KMS-11 (cell line): Measurements from ENCODE around the gene SEC24A.

Experiments
- H2AFZ ChIP-seq: fragments of 200-600 bp; sonication (generic); 2 replicates; pipeline ENCODE4 v1.6.1; 2016; ENCODE audit warnings: antibody characterized with exemption, mixed run types, low read depth
- H3K27ac ChIP-seq: fragments of 200-600 bp; sonication (generic); 2 replicates; pipeline ENCODE4 v1.6.1; 2016; ENCODE audit warnings: mild to moderate bottlenecking, mixed run types
- H3K27me3 ChIP-seq: fragments of 200-600 bp; sonication (generic); 2 replicates; pipeline ENCODE4 v1.6.1; 2017; ENCODE audit warnings: mild to moderate bottlenecking, low read depth, mixed run types, moderate library complexity; ENCODE audit not compliant: insufficient read depth
- H3K36me3 ChIP-seq: fragments of 200-600 bp; sonication (generic); 2 replicates; pipeline ENCODE4 v1.6.1; 2017; ENCODE audit warnings: mild to moderate bottlenecking, mixed run types; ENCODE audit not compliant: insufficient read depth
- H3K4me1 ChIP-seq: fragments of 200-600 bp; sonication (generic); 2 replicates; pipeline ENCODE4 v1.6.1; 2016; ENCODE audit warnings: mild to moderate bottlenecking, low read depth, mixed run types; ENCODE audit not compliant: poor library complexity, severe bottlenecking
- H3K4me2 ChIP-seq: fragments of 200-600 bp; sonication (generic); 2 replicates; pipeline ENCODE4 v1.7.0; 2016; ENCODE audit warnings: mild to moderate bottlenecking, mixed run types
- H3K4me3 ChIP-seq: fragments of 200-600 bp; sonication (generic); IDR thresholded peaks from 2 replicates; pipeline ENCODE4 v1.6.1; 2017; ENCODE audit warnings: low read depth, low read length, mixed read lengths; ENCODE audit not compliant: insufficient read depth
- H3K79me2 ChIP-seq: fragments of 200-600 bp; sonication (generic); 2 replicates; pipeline ENCODE4 v1.6.1; 2016; ENCODE audit warnings: low read depth, mixed run types; ENCODE audit not compliant: insufficient read depth
- H3K9ac ChIP-seq: fragments of 200-600 bp; sonication (generic); 2 replicates; pipeline ENCODE4 v1.6.1; 2016; ENCODE audit warnings: mild to moderate bottlenecking, mixed run types
- H4K20me1 ChIP-seq: fragments of 200-600 bp; sonication (generic); 2 replicates; pipeline ENCODE4 v1.6.1; 2016; ENCODE audit warnings: mild to moderate bottlenecking, mixed run types; ENCODE audit not compliant: insufficient read depth
- CTCF ChIP-seq: fragments of 200-600 bp; sonication (generic); conservative IDR thresholded peaks from 2 replicates; pipeline ENCODE4 v1.6.1; 2017; ENCODE audit warnings: low read depth, mild to moderate bottlenecking, antibody characterized with exemption, low read length, moderate library complexity, mixed read lengths

Gene SEC24A

GRCh38 chr5:134651531-134651930, 2.9 kb downstream of the SEC24A start:
- no peaks in the 10 kb centered on the region for H3K36me3 ChIP-seq
- H3K79me2 ChIP-seq, result peaks cover 79% of the 10 kb centered on the region
- no peak overlapping the region for H3K9ac ChIP-seq
- no peaks in the 10 kb centered on the region for H3K27me3 ChIP-seq
- no peaks in the 10 kb centered on the region for H4K20me1 ChIP-seq
- H3K4me1 ChIP-seq, result peaks cover 26% of the 10 kb centered on the region
- no peak overlapping the region for H3K4me3 ChIP-seq
- TF ChIP-seq CTCF, result no peak
- no peak overlapping the region for H3K27ac ChIP-seq
- H3K4me2 ChIP-seq, result no peak overlapping the region
- no peak overlapping the region for H2AFZ ChIP-seq

GRCh38 chr5:134656690-134657089, 8.1 kb downstream of the SEC24A start:
- H3K27ac ChIP-seq, result no peak overlapping the region
- no peak overlapping the region for H3K9ac ChIP-seq
- H3K79me2 ChIP-seq, result peaks cover 82% of the 10 kb centered on the region
- no peak for TF ChIP-seq CTCF
- H3K27me3 ChIP-seq, result no peaks in the 10 kb centered on the region
- no peak overlapping the region for H2AFZ ChIP-seq
- H4K20me1 ChIP-seq, result no peaks in the 10 kb centered on the region
- no peak overlapping the region for H3K4me2 ChIP-seq
- no peaks in the 10 kb centered on the region for H3K36me3 ChIP-seq
- no peak overlapping the region for H3K4me3 ChIP-seq
- H3K4me1 ChIP-seq, result peaks cover 8% of the 10 kb centered on the region

- Histone ChIP-seq H3K9ac (no peak overlapping the region), H3K36me3 (no peaks in the 10 kb centered on the region)
These were observed 10.9 kb downstream of the SEC24A start for GRCh38 chr5:134659456-134659855.

GRCh38 chr5:134659922-134660321, 11.3 kb downstream of the SEC24A start:
- TF ChIP-seq CTCF, result no peak
- Histone ChIP-seq H3K36me3 (no peaks in the 10 kb centered on the region), H3K4me1 (peaks cover 7% of the 10 kb centered on the region), H3K27ac (no peak overlapping the region), H3K9ac (no peak overlapping the region), H2AFZ (no peak overlapping the region), H3K79me2 (peaks cover 59% of the 10 kb centered on the region), H3K27me3 (no peaks in the 10 kb centered on the region), H4K20me1 (no peaks in the 10 kb centered on the region), H3K4me2 (no peak overlapping the region), H3K4me3 (no peak overlapping the region)

More at GRCh38 chr5:134659456-134659855, 10.9 kb downstream of the SEC24A start:
- Histone ChIP-seq H3K27me3 (no peaks in the 10 kb centered on the region), H3K27ac (no peak overlapping the region), H4K20me1 (no peaks in the 10 kb centered on the region), H3K4me3 (no peak overlapping the region), H3K4me1 (peaks cover 7% of the 10 kb centered on the region), H3K79me2 (peaks cover 63% of the 10 kb centered on the region), H2AFZ (no peak overlapping the region), H3K4me2 (no peak overlapping the region)
- no peak for TF ChIP-seq CTCF
